Measurements from ENCODE around the gene DUSP22. TPM values are rescaled to one million over a fixed set of nuclear protein-coding genes. Genes with fewer than 3 reads are reported as not detected.

DUSP22 gene
- total and polyA plus RNA-seq, 2 of the 8 experiments (the other 6 are each of a cell fraction or from before 2014, with no cell fraction given), result 15.5 to 32.4 TPM

DNA sequence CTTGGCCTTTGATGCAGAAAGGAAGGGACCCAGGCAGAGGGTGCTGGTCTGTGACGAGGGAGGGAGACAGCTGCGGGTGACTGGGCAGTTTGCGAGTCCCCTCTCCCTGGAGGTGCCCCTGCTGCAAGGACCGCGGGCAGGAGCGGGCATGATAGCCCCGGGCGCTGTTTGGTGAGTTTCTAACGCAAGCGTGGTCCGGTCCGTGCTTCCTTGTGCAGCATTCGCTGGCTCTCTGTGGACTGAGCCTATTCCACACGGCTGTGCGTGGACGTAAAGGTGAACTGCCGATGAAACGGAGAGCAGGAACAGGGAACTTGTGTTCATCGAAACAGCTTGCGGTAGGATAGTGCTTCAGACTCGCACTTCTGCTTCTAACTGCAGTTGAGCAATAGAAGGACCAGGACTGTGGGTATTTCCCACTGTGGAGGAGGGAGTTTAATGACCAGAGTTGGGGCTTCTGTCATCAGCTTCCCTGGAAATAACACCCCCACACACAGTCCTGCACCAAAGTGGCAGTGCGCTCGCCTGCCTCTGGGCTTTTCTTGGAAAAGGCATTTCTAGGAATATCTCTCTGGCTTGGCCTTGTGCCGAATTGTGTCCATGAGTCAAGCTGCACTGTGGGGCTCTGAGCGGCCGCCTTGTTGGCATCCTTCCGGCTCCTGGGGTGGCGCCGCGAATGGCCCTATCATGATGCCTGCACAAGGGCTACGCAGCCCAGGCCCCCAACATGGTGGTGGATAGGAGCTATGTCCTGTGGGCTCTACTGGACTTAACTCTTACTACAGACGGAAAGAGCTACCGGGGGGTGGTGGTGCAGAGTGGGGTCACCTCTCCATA, 48.9 kb downstream of the DUSP22 start:
- Histone ChIP-seq H3K14ac (ENCODE audit: insufficient read length) (no peak overlapping the region), H3K18ac (ENCODE audit: extremely low read depth, low read length) (no peak overlapping the region), H2AK5ac (ENCODE audit: low read depth, low read length) (no peak overlapping the region), H2AFZ (ENCODE audit: low read length) (no peak overlapping the region), H3K23me2 (ENCODE audit: low read depth, low read length) (no peaks in the 10 kb centered on the region), H3K27ac (ENCODE audit: low read depth, low read length) (no peak overlapping the region), H2BK5ac (ENCODE audit: low read depth, low read length) (no peak overlapping the region), H2BK120ac (replicated peaks; ENCODE audit: low read depth, low read length) (no peak overlapping the region), H3K79me2 (ENCODE audit: control insufficient read depth in 1 of 2, insufficient read depth in 2 of 2, low read length in 2 of 2) (no peaks in the 10 kb centered on the region), H3K23ac (ENCODE audit: insufficient read length) (no peak overlapping the region), H3K4me1 (replicated peaks in 1 of 4; ENCODE audit: control insufficient read depth in 3 of 4, insufficient read depth in 4 of 4, low read length in 3 of 4) (no peaks in the 10 kb centered on the region), H3K4me3 (ENCODE audit: extremely low read depth in 1 of 4, insufficient read depth in 2 of 4, low read depth in 3 of 4, low read length in 4 of 4) (no peak overlapping the region), H2BK20ac (ENCODE audit: low read length) (no peak overlapping the region), H4K8ac (ENCODE audit: extremely low read depth, insufficient read depth, low read length) (peak overlapping the region; percentile 82; the same call in 1 of the 2 replicates), H3K9ac (replicated peaks in 1 of 4; ENCODE audit: extremely low read depth in 1 of 4, low read depth in 3 of 4, low read length in 3 of 4) (no peak overlapping the region), H3K4ac (replicated peaks; ENCODE audit: insufficient read length, low read depth, low read length) (no peak overlapping the region), H3K4me2 (ENCODE audit: insufficient read depth in 1 of 2, low read depth in 2 of 2, low read length in 2 of 2) (no peak overlapping the region), H3K9me3 (ENCODE audit: insufficient read depth in 2 of 2, low read depth in 1 of 2, low read length in 1 of 2) (peaks cover 41 to 77% of the 10 kb centered on the region in 2 experiments), H3K56ac (replicated peaks; ENCODE audit: insufficient read length, low read depth, low read length) (no peak overlapping the region), H3K36me3 (ENCODE audit: control insufficient read depth in 2 of 4, insufficient read depth in 4 of 4, low read length in 3 of 4) (no peaks in the 10 kb centered on the region), H4K91ac (replicated peaks; ENCODE audit: insufficient read length, low read length) (no peak overlapping the region), H2BK12ac (ENCODE audit: low read depth, low read length) (no peak overlapping the region), H2BK15ac (ENCODE audit: low read length) (no peak overlapping the region), H3K27me3 (replicated peaks in 1 of 4; ENCODE audit: control insufficient read depth in 3 of 4, extremely low read depth in 1 of 4, insufficient read depth in 3 of 4, low read length in 3 of 4) (no peaks in the 10 kb centered on the region; a peak in 2 of 7 replicates), H4K5ac (ENCODE audit: insufficient read length, low read depth, low read length) (no peak overlapping the region), H3K79me1 (ENCODE audit: low read depth, low read length) (peaks cover 3% of the 10 kb centered on the region; the same call in 1 of the 2 replicates), H4K20me1 (replicated peaks in 1 of 2; ENCODE audit: control insufficient read depth in 1 of 2, insufficient read depth in 2 of 2, low read length in 2 of 2) (peaks cover 0 to 2% of the 10 kb centered on the region in 2 experiments)
- POLR2A ChIA-PET (ENCODE audit: partially characterized antibody), result interaction anchor here (1.6 kb wide), 1 partner anchor 10 kb away, joined by 5 read pairs; no protein-coding TSS in a partner anchor
- WGBS, 2 experiments (ENCODE audit: extremely low coverage in 1 of 2, insufficient coverage in 1 of 2, insufficient read length in 1 of 2, insufficient replicate concordance in 2 of 2, low coverage in 1 of 2, low lambda C conversion rate in 2 of 2, missing lambda C conversion rate in 1 of 2), result 90% methylated on average over 33 of the region's 33 CpGs; no CpG with 5 or more reads in 1 of the 2 experiments
- DNase-seq (ENCODE audit: low read depth in 1 of 2, low spot score in 2 of 2), result no peak
- CTCF ChIA-PET (ENCODE audit: partially characterized antibody), result interaction anchor here (0.7 to 1.9 kb wide), 4 partner anchors 9 to 63 kb away, joined by 3 to 8 read pairs (median 5); no protein-coding TSS in a partner anchor
- no peak for TF ChIP-seq ASH2L (IDR thresholded peaks at IDR 0.05; ENCODE audit: low read length)
- TF ChIP-seq KDM4A (IDR thresholded peaks at IDR 0.05; ENCODE audit: low read depth, low read length, severe bottlenecking), result no peak
- TF ChIP-seq SIX5 (IDR thresholded peaks at IDR 0.05; ENCODE audit: low read depth, low read length), result no peak
- TF ChIP-seq GABPA (IDR thresholded peaks at IDR 0.05; ENCODE audit: borderline replicate concordance, insufficient read depth, low read length), result no peak
- no peak for FAIRE-seq
